NB4 (cell line): ENCODE data around the gene KLF12.

ENCODE experiments used
- DNase-seq: peaks from one replicate; pipeline ENCODE4 v3.0.0; 2010; ENCODE audit warnings: low read depth
- H3K4me3 ChIP-seq: one replicate; pipeline ENCODE4 v1.5.1; 2011; ENCODE audit warnings: mild to moderate bottlenecking, low read depth, low read length, moderate library complexity
- CTCF ChIP-seq: IDR thresholded peaks from one replicate; pipeline ENCODE4 v1.5.1; 2012; ENCODE audit warnings: low read depth, low read length
- MAX ChIP-seq: IDR thresholded peaks from 2 replicates; pipeline ENCODE4 v1.6.1; 2011; ENCODE audit warnings: low read depth, low read length
- MYC ChIP-seq: IDR thresholded peaks from 2 replicates; pipeline ENCODE4 v1.6.1; 2011; ENCODE audit warnings: low read depth, low read length
- POLR2A ChIP-seq: IDR thresholded peaks from 2 replicates; pipeline ENCODE4 v1.6.1; 2011; ENCODE audit warnings: mild to moderate bottlenecking; ENCODE audit not compliant: insufficient read length; ENCODE audit errors: extremely low read depth

The KLF12 gene

GRCh38 chr13:74097116-74097515 lies 37.1 kb downstream of the KLF12 start:
- TF ChIP-seq MAX (no peak), MYC (no peak), POLR2A (no peak), CTCF (no peak)
- DNase-seq: no peak
- H3K4me3 ChIP-seq: no peak overlapping the region

- DNase-seq: no peak
- no peak for TF ChIP-seq CTCF
- no peak for TF ChIP-seq MAX
- TF ChIP-seq MYC: no peak
- TF ChIP-seq POLR2A: no peak
- no peak overlapping the region for H3K4me3 ChIP-seq
Observed at GRCh38 chr13:74093691-74094090, 40.5 kb downstream of the KLF12 start.

GRCh38 chr13:74092711-74093110 lies 41.5 kb downstream of the KLF12 start:
- H3K4me3 ChIP-seq: no peak overlapping the region
- TF ChIP-seq POLR2A: no peak
- no peak for TF ChIP-seq MAX
- TF ChIP-seq CTCF: no peak

GRCh38 chr13:74090869-74091605 lies 43.2 kb downstream of the KLF12 start:
- H3K4me3 ChIP-seq: no peak overlapping the region
- TF ChIP-seq POLR2A (no peak), MYC (no peak), CTCF (no peak)

More at GRCh38 chr13:74092711-74093110, 41.5 kb downstream of the KLF12 start:
- DNase-seq: no peak

GRCh38 chr13:74090397-74090796 lies 43.8 kb downstream of the KLF12 start:
- no peak for DNase-seq
- TF ChIP-seq CTCF: no peak
- TF ChIP-seq MYC: no peak
- TF ChIP-seq MAX: no peak
- TF ChIP-seq POLR2A: no peak
- H3K4me3 ChIP-seq: no peak overlapping the region

More at GRCh38 chr13:74090869-74091605, 43.2 kb downstream of the KLF12 start:
- DNase-seq: no peak
